AG09319 (cell line): Measurements from ENCODE around the gene AMDHD2.

Source experiments
- DNase-seq: peaks from one replicate; pipeline ENCODE4 v3.0.0-alpha.2; 2010; ENCODE audit warnings: low read depth; ENCODE audit errors: extremely low read depth
- TF ChIP-seq, protein P1 (sequence below): IDR thresholded peaks from 2 replicates; pipeline ENCODE4 v1.5.1; 2011; ENCODE audit warnings: low read depth, mild to moderate bottlenecking, inconsistent platforms, low read length, moderate library complexity

AMDHD2 gene

DNA sequence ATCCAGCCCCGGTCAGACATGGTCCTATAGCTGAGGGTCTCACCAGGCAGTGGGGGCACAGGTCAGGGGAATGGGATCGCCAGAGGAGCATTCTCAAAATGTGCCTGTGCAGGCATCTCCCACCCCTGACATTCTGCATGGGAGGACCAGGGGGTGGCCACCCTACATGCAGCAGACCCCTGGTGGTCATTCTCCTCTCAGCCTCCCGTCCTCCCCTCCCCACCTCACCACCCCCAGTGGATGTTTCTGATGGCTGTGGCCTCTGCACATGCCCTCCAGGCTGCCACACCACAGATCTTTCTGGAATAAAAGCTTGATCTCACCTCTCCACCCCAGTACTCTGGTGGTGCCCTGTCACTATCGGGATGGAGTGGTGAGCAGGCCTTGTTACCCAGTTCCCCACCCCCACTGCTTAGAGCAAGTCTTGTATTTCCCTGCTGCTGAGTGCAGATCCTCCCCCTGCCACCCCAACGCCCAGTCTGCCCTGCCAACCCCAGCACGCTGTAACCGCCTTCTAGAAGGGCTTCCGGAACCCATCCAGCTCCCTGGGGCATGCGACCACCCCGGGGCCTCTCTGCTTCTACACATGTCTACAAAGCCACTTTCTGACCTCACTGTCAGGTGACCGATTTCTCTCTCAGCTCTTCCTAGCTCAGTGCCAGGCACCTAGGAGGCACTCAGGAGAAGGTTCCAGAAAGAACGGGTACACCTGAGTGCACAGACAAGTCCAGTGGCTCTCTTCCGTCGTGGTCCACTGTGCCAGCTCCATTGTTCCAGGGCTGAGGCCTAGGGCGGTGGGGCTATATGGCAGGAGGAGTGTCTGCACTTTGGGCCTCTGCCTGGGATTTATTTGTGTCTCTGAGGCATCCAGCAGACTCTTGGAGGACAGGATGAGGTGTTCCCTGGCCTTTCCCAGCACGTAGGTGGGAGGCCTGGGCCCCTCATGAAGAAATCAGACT, 36.0 kb upstream of the AMDHD2 start:
- TF ChIP-seq, protein P1, sequence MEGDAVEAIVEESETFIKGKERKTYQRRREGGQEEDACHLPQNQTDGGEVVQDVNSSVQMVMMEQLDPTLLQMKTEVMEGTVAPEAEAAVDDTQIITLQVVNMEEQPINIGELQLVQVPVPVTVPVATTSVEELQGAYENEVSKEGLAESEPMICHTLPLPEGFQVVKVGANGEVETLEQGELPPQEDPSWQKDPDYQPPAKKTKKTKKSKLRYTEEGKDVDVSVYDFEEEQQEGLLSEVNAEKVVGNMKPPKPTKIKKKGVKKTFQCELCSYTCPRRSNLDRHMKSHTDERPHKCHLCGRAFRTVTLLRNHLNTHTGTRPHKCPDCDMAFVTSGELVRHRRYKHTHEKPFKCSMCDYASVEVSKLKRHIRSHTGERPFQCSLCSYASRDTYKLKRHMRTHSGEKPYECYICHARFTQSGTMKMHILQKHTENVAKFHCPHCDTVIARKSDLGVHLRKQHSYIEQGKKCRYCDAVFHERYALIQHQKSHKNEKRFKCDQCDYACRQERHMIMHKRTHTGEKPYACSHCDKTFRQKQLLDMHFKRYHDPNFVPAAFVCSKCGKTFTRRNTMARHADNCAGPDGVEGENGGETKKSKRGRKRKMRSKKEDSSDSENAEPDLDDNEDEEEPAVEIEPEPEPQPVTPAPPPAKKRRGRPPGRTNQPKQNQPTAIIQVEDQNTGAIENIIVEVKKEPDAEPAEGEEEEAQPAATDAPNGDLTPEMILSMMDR: no peak
- no peak for DNase-seq

DNA sequence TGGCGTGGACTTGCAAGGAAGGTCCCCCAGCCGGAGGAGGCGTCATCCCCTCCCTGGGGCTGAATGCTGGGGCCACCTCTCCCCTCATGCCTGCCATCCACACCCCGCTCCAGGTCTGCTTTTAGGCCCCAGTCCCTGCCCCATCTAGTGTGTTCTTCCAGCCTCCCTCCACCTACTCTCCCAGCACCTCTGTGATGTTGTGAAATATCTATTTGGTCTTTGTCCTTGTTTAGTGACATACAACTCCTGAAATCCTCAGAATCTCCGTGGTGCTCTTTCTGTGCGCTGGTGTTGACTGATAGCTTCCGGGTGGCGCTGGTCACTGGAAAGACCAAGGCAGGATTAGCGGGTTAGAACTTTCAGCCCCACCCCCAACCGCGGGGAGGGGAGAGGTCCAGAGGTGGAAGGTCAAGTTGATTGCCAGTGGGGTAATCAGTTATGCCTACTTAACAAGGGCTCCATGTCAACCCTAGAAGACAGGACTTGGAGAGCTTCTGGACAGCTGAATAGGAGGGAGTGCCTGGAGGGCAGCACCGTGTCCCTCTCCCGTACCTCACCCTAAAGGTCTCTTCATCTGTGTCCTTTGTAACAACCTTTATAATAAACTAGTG, 35.2 kb upstream of the AMDHD2 start:
- TF ChIP-seq, protein P1: no peak

GRCh38 chr16:2485811-2486507, 34.2 kb upstream of the AMDHD2 start:
- DNase-seq: no peak
- TF ChIP-seq, protein P1: no peak

More for the DNA sequence above, 35.2 kb upstream of the AMDHD2 start:
- DNase-seq: no peak

DNA sequence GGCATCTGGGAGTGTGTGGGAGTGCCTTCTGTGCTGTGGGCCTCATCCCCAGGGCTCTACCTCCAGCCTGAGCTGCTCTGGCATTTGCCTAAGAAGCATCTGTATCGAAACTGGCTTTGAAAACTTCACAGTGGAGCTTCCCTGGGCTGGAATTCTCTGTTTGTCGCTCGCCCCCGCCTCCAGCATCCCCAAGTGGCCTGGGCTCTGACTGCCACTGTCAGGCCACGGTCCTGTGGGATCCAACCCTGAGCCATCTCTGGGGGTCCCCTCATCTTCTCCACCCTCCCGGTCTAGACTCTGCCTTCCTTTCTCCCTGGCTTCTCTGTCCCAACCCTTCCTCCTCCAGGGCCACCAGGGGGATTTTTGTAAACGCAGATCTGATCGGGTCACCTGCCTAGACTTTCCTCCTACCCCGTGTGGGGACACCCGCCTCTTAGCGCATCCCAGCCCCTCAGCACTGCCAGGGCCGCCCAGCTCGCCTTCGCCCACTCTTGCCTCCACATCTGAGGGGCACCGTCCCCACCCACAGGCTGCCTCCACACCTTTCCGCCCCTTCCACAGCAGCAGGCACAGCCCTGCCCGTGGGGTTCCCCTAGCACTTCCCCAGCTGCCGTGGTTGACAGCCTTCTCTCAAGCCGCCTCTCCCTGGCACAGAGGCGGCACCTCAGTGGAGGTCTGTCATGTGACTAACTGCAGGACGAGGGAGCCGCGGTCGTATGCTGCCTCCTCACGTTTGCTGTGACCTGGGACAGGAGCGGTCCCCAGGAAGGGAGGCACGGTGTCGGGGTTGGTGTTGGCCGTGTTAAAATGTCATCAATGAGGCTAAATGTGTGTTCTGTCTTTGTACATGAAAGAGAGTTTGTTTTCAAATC, 33.3 kb upstream of the AMDHD2 start:
- no peak for DNase-seq
- TF ChIP-seq, protein P1: no peak

GRCh38 chr16:2487517-2487842, 32.7 kb upstream of the AMDHD2 start:
- TF ChIP-seq, protein P1: no peak
- DNase-seq: no peak

DNA sequence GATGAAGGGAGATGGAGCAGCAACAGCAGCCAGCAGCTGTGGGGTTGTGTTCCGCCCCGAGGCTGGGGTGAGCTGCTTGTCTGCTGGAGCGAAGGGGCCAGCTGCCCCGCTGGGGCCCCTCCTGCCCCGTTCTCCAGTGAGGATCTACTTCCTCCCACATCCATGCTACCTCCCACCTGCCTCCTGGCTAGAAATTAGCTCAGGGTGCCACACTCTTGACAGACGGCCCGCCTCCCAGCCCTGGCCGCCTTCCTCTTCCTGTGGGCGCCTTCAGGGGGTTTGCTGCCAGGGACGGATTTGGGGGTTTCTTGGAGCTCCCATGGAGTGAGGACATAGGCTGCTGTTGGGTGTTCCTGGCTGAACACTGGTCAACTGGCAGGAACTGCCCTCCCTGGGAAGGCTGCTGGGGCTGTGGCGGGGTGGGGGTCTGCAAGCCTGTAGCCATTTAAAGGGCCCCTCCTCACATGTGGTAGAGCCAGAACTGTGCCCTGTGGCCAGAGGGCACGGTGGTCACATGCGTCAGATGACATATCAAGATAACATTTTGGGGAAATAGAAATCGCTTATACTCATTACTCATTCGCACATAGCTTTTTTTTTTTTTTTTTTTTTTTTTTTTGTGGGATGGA, 32.2 kb upstream of the AMDHD2 start:
- no peak for DNase-seq
- TF ChIP-seq, protein P1: no peak
